Ishikawa (cell line): ENCODE measurements around the gene CDH16.

Experiments used
- CEBPB ChIP-seq: IDR thresholded peaks from 2 replicates; pipeline ENCODE4 v1.6.1; 2012
- CREB1 ChIP-seq: IDR thresholded peaks from 2 replicates; pipeline ENCODE4 v1.6.1; 2012; ENCODE audit warnings: low read depth
- EGR1 ChIP-seq: IDR thresholded peaks from 2 replicates; pipeline ENCODE4 v1.6.1; 2012
- EP300 ChIP-seq: IDR thresholded peaks from 2 replicates; pipeline ENCODE4 v1.6.1; 2012; ENCODE audit warnings: borderline replicate concordance
- FOXM1 ChIP-seq: IDR thresholded peaks from 2 replicates; pipeline ENCODE4 v1.6.1; 2012; ENCODE audit warnings: low read depth, borderline replicate concordance
- NFIC ChIP-seq: IDR thresholded peaks from 2 replicates; pipeline ENCODE4 v1.6.1; 2012
- RAD21 ChIP-seq: IDR thresholded peaks from 2 replicates; pipeline ENCODE4 v1.6.1; 2012; ENCODE audit warnings: low read depth
- TAF1 ChIP-seq: IDR thresholded peaks from 2 replicates; pipeline ENCODE4 v1.6.1; 2012; ENCODE audit warnings: low read depth, mild to moderate bottlenecking
- TCF12 ChIP-seq: IDR thresholded peaks from 2 replicates; pipeline ENCODE4 v1.6.1; 2012; ENCODE audit warnings: low read depth
- TEAD4 ChIP-seq: IDR thresholded peaks from 2 replicates; pipeline ENCODE4 v1.6.1; 2012
- YY1 ChIP-seq: IDR thresholded peaks from 2 replicates; pipeline ENCODE4 v1.6.1; 2012; ENCODE audit warnings: low read depth
- ZBTB7A ChIP-seq: IDR thresholded peaks from 2 replicates; pipeline ENCODE4 v1.6.1; 2012; ENCODE audit warnings: low read depth
- TF ChIP-seq, protein P1 (sequence below): IDR thresholded peaks from 2 replicates; pipeline ENCODE4 v1.6.1; 2012
- TF ChIP-seq, protein P2 (sequence below): IDR thresholded peaks from 2 replicates; pipeline ENCODE4 v1.6.1; 2012
- TF ChIP-seq, protein P3 (sequence below): IDR thresholded peaks from 2 replicates; pipeline ENCODE4 v1.6.1; 2012; ENCODE audit warnings: low read depth, mild to moderate bottlenecking

Gene CDH16

GRCh38 chr16:66910175-66910940, 8.3 kb downstream of the CDH16 start:
- TF ChIP-seq, protein P1, sequence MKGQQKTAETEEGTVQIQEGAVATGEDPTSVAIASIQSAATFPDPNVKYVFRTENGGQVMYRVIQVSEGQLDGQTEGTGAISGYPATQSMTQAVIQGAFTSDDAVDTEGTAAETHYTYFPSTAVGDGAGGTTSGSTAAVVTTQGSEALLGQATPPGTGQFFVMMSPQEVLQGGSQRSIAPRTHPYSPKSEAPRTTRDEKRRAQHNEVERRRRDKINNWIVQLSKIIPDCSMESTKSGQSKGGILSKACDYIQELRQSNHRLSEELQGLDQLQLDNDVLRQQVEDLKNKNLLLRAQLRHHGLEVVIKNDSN: no peak
- TF ChIP-seq RAD21 (no peak), CEBPB (no peak)

- TF ChIP-seq CREB1: no peak
- no peak for TF ChIP-seq RAD21
- TF ChIP-seq FOXM1: no peak
- no peak for TF ChIP-seq CEBPB
- TF ChIP-seq YY1: no peak
- no peak for TF ChIP-seq EGR1
- no peak for TF ChIP-seq NFIC
- TF ChIP-seq, protein P2, sequence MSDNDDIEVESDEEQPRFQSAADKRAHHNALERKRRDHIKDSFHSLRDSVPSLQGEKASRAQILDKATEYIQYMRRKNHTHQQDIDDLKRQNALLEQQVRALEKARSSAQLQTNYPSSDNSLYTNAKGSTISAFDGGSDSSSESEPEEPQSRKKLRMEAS: no peak
- TF ChIP-seq TEAD4: no peak
- no peak for TF ChIP-seq ZBTB7A
- TF ChIP-seq EP300: no peak
- TF ChIP-seq TAF1: no peak
- TF ChIP-seq, protein P1: no peak
- TF ChIP-seq, protein P3, sequence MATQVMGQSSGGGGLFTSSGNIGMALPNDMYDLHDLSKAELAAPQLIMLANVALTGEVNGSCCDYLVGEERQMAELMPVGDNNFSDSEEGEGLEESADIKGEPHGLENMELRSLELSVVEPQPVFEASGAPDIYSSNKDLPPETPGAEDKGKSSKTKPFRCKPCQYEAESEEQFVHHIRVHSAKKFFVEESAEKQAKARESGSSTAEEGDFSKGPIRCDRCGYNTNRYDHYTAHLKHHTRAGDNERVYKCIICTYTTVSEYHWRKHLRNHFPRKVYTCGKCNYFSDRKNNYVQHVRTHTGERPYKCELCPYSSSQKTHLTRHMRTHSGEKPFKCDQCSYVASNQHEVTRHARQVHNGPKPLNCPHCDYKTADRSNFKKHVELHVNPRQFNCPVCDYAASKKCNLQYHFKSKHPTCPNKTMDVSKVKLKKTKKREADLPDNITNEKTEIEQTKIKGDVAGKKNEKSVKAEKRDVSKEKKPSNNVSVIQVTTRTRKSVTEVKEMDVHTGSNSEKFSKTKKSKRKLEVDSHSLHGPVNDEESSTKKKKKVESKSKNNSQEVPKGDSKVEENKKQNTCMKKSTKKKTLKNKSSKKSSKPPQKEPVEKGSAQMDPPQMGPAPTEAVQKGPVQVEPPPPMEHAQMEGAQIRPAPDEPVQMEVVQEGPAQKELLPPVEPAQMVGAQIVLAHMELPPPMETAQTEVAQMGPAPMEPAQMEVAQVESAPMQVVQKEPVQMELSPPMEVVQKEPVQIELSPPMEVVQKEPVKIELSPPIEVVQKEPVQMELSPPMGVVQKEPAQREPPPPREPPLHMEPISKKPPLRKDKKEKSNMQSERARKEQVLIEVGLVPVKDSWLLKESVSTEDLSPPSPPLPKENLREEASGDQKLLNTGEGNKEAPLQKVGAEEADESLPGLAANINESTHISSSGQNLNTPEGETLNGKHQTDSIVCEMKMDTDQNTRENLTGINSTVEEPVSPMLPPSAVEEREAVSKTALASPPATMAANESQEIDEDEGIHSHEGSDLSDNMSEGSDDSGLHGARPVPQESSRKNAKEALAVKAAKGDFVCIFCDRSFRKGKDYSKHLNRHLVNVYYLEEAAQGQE: no peak
- TF ChIP-seq TCF12: no peak
These were observed 9.7 kb downstream of the CDH16 start for GRCh38 chr16:66908762-66909559.

- TF ChIP-seq TEAD4 (no peak), RAD21 (no peak), EP300 (no peak), CREB1 (no peak), ZBTB7A (no peak)
- TF ChIP-seq, protein P1: no peak
- TF ChIP-seq, protein P3: no peak
These were observed 10.6 kb downstream of the CDH16 start for GRCh38 chr16:66908116-66908515.

GRCh38 chr16:66906916-66907836, 11.5 kb downstream of the CDH16 start:
- TF ChIP-seq EGR1 (no peak), CREB1 (no peak), FOXM1 (no peak), YY1 (no peak), ZBTB7A (no peak), TAF1 (no peak), TCF12 (no peak), EP300 (no peak)
- TF ChIP-seq, protein P3: no peak
- TF ChIP-seq, protein P2: no peak
